GM19035 (cell line): ENCODE measurements around the gene GSC2.

Experiments used
- ATAC-seq: cut with Tn5 transposase; IDR thresholded peaks from one replicate; pipeline ENCODE4 v1.9.1; 2021; ENCODE audit not compliant: unreplicated experiment

Gene GSC2

GRCh38 chr22:19178657-19179496 is 28.8 kb upstream of the GSC2 start, which contains the start of gene SLC25A1:
Gene SLC25A1, minus strand, starts transcription at chr22:19178736. Its CDS starts 63 bp downstream, at chr22:19178673.
- peak; percentile 65 for ATAC-seq

- peak; percentile 32 for ATAC-seq
Measured at GRCh38 chr22:19178065-19178656, 28.1 kb upstream of the GSC2 start.

- peak; percentile 4 for ATAC-seq
Measured at GRCh38 chr22:19177164-19178064, 27.3 kb upstream of the GSC2 start.

- no peak for ATAC-seq
Measured at GRCh38 chr22:19176732-19177131, 26.6 kb upstream of the GSC2 start.

- no peak for ATAC-seq
Measured at GRCh38 chr22:19176175-19176643, 26.1 kb upstream of the GSC2 start.

GRCh38 chr22:19175602-19176174 is 25.6 kb upstream of the GSC2 start:
- no peak for ATAC-seq

- ATAC-seq = no peak
Measured at GRCh38 chr22:19175026-19175601, 25.0 kb upstream of the GSC2 start.

GRCh38 chr22:19174106-19175025 is 24.3 kb upstream of the GSC2 start:
- ATAC-seq = no peak

GRCh38 chr22:19173047-19174035 is 23.2 kb upstream of the GSC2 start:
- no peak for ATAC-seq

GRCh38 chr22:19172213-19173046 is 22.3 kb upstream of the GSC2 start:
- no peak for ATAC-seq

- ATAC-seq = no peak
Measured at GRCh38 chr22:19169947-19170318, 19.8 kb upstream of the GSC2 start.

- ATAC-seq = no peak
Measured at GRCh38 chr22:19169002-19169946, 19.2 kb upstream of the GSC2 start.

- ATAC-seq = no peak
Measured at GRCh38 chr22:19168088-19168890, 18.2 kb upstream of the GSC2 start.

- ATAC-seq = no peak
Measured at GRCh38 chr22:19167106-19167869, 17.2 kb upstream of the GSC2 start.

- no peak for ATAC-seq
Measured at GRCh38 chr22:19166421-19166820, 16.3 kb upstream of the GSC2 start.
